GM10266 (cell line): ENCODE data around the gene BACH2.
"Not testable (repeated sequence)": the region's sequence is repeated elsewhere in the genome, so short reads cannot be mapped to it uniquely, and the experiment has no call there.

Experiments
- DNase-seq: peaks from one replicate; pipeline ENCODE4 v3.0.0; 2012; ENCODE audit errors: extremely low spot score
- CTCF ChIP-seq: IDR thresholded peaks from 2 replicates; pipeline ENCODE4 v1.5.1; 2012; ENCODE audit warnings: mild to moderate bottlenecking, low read depth; ENCODE audit not compliant: control insufficient read depth, insufficient read depth; ENCODE audit errors: missing control alignments

The BACH2 gene

GRCh38 chr6:89894169-89894568, 402.5 kb downstream of the BACH2 start, which contains the start of gene GJA10:
Gene GJA10 (plus strand): TSS chr6:89894469. CDS start chr6:89894469, 0 bp downstream.
- no peak for TF ChIP-seq CTCF
- DNase-seq = no peak

- not testable (repeated sequence) for DNase-seq
Observed at GRCh38 chr6:89892577-89892976, 404.1 kb downstream of the BACH2 start.

GRCh38 chr6:89890845-89891528, 405.7 kb downstream of the BACH2 start:
- DNase-seq = not testable (repeated sequence)

GRCh38 chr6:89888871-89889270, 407.8 kb downstream of the BACH2 start:
- DNase-seq = no peak

GRCh38 chr6:89888138-89888514, 408.5 kb downstream of the BACH2 start:
- no peak for DNase-seq
- TF ChIP-seq CTCF = no peak

More at GRCh38 chr6:89888871-89889270, 407.8 kb downstream of the BACH2 start:
- no peak for TF ChIP-seq CTCF

- no peak for TF ChIP-seq CTCF
- DNase-seq = no peak
Observed at GRCh38 chr6:89887452-89888137, 409.0 kb downstream of the BACH2 start.

- TF ChIP-seq CTCF = no peak
- DNase-seq = no peak
Observed at GRCh38 chr6:89886378-89887120, 410.1 kb downstream of the BACH2 start.
